ENCODE results near the gene FAM171A2.
"Not testable (repeated sequence)": the region's sequence is repeated elsewhere in the genome, so short reads cannot be mapped to it uniquely, and the experiment has no call there.

Gene FAM171A2

DNA sequence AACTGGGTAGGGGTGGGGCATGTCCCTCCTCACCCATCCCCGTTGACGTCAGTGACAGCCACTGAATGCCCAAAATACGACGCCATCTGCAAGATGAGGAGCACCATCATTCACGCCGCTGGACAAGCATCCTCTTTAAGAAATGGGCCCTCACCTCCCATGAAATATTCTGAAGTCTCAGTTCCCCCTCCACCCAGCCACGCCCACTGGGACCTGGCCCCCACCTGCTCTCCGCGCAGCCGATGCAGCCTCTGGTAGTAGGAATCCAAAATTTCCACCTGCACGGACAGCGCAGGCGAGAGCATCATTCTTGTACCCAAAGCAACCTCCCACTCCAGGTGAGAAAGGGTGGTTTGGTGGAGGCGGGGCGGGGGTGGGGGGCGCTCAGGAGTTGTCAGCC, 20.2 kb upstream of the FAM171A2 start:
- DNase-seq (ENCODE audit: low read depth in 2 of 2) = no peak

DNA sequence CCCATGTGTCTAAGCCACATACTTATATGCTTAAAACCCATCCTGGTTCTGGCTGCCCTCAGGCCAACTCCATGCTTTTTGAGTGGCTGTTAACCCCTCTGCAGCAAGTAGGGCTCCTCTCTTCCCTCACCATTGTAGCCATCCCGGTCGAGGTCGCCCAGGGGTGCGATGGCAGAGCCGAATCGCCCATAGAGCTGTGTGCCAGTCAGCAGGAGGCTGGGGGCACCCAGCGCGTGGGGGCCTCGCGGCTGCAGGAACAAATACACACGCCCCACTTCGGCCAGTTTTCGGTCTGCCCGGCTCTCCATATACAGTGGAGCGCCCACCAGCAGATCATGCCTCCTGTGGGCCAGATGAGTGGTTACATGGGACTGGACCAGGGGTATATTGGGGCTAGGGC, 19.7 kb upstream of the FAM171A2 start:
- no peak for DNase-seq (ENCODE audit: low read depth in 2 of 2)

DNA sequence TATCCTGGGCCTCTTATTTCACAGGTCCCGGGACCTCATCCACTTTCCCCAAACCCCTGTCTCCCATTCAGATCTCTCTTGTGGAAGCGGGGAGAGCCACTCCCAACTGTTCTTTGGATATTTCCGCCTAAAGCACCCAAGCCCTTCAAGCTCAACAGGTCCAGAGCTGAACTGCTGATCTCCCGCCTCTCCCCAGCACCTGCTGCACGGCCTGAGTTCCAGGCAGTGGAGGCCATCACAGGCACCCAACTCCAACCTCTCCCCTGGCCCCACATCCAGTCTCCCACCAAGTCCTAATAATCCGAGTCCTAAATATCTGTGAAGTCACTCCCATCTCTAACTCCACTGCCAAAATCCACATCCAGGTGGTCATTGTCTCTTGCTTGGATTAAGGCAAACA, 19.3 kb upstream of the FAM171A2 start:
- no peak for DNase-seq (ENCODE audit: low read depth in 2 of 2)

DNA sequence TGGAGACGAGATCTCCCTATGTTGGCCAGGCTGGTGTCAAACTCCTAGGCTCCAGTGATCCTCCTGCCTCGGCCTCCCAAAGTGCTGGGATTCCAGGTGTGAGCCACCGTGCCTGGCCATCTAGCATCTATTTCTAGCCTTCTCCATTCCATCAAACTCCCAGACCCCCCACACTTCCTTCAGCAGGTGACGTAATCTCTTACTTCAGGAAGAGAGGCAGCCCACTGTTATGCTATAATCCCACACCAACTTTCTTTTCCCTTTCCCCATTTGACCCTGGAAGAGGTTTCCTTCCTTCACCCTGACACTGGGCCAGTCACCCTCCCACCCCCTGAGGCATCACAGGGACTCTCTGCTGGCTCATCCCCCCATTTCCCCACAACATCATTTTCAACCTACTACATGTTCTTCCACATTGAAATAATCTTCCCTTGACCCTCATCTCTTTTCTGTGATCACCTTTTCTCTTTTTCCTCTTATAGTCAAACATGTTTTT, 18.2 kb upstream of the FAM171A2 start:
- DNase-seq (ENCODE audit: low read depth in 2 of 2) = no peak

DNA sequence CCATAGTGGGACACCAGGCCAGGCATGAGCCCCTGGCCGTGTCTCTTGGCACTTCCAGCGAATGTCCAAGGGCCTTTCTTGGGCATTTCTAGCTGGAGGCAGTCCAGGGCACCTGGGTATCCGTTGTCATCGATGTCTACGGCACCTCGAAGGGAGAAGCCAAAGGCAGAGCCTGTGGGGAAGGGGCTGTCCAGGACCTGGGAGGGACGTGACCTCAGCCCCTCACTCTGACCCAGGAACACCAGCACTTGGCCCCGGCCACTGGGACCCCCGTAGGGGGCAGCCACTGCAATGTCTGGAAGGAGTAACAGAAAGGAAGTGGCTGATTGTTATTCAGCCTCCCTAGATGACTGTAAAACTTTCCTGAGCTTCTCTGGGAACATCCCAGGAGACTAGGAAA, 17.1 kb upstream of the FAM171A2 start:
- DNase-seq (ENCODE audit: low read depth in 2 of 2) = no peak

DNA sequence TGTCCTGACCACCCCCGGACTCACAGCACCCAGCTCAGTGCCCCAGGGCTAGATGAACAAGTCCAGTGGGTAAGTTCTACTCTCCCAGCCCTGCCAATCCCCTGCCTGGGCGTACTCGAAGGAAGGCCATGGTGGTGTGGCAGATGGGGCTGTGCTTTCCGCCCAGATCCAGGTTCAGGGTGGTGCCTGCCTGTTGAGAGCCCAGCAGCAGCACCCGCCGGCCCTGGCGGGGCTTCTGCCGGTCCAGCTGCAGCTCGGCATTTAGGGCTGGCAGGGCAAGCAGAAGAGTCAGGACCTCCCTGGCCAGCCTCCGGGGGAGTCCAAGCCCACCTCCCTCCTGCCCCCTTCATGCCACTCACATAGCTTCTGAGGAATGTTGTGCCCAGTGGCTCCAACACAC, 16.2 kb upstream of the FAM171A2 start:
- no peak for DNase-seq (ENCODE audit: low read depth in 2 of 2)

DNA sequence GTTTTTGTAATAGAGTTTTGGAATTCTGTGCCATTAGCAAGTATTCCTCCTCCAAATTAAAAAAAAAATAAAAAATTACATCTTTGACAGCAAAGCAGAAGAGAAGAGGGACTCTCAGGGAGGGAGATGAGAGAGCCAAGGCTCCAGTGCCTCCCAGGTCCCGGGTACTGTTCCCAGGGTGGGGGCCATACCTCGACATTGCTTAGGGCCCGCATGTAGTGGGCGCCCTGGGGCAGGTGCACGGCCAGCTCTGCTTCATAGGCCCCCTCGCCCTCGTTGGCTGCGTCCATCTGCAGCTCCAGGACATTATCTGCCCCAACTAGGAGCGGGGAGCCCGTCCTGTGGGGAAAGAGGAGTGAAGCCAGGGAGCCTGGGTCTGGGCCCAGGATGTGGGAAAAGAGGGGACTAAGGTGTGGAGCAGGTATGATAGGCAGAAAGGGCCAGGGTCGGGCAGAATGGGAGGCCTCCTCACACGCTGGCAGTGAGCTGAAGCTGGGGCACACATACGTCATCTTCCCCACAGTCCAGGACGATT, 14.6 kb upstream of the FAM171A2 start:
- DNase-seq (ENCODE audit: low read depth in 2 of 2) = no peak

DNA sequence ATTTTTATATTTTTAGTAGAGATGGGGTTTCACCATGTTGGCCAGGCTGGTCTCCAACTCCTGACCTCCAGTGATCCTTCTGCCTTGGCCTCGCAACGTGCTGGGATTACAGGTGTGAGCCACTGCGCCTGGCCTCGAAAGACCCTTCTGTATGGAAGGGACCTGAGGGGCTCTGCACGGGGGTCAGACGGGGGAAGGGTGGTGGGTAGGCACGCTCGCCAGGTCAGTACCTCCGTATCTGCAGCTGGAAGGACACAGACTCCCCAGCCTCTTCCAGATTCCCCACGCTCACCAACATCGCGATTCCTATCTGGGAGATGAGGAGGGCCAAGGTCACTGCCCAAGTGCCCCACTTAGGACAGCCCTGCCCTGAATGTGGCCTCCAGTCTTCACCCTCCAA, 13.1 kb upstream of the FAM171A2 start:
- no peak for DNase-seq (ENCODE audit: low read depth in 2 of 2)

DNA sequence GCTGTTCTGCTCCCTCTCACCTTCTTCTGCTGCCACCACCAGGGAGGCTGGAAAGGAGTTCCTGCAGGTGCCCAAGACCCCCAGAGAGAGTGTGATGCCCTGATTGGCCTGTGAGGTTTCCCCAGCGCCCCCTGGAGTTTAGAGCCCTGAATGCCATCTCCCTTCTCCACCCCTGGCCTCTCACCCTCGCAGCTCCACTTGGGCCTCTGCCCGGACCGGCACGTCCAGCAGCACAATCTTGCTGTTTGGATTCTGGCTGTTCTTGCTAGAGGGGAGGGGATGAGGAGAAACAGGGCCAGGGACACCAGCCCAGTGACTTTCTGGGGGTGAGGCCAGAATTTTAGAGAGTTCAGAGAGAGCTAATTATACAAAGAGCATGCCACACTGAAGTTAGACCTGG, 12.5 kb upstream of the FAM171A2 start:
- no peak for DNase-seq (ENCODE audit: low read depth in 2 of 2)

DNA sequence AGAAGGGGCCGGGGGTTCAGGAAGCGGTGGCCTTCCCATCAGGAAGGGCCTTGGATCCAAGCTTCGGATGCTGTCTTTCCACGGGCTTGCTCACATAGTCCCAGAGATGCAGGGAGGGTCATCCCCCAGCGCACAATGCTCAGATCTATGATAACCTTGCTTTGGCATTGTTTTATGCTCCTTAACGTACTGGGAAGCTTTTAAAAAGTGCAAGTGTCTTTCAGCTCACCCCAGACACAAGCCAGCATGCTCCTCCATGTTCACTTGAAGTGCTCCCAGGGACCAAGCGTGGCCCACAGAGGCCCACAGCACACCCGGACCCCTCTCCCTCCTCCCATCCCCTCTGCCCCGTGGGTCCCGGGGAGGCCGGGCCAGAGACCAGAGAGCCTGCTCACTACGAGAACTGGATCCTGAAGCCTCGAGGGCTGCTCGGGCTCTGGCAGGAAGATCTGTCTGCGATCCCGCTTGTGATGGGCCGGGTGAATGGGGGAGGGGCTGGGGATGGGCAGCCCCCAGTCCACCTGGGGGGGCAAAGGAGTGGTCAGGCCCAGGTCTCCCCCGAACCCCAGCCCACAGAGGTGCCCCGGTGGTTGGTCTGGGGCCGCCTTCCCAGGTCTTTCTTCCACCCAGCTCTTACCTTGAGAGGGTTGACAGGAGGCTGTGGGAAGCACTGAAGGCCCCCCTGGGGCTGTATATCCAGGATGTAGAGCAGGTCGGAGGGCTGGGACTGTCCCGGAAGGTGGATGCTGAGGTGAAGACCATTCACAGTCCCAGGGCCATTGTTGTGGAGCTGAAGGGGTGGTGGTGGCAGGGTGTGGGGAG, 11.8 kb upstream of the FAM171A2 start:
- no peak for DNase-seq (ENCODE audit: low read depth in 2 of 2)

DNA sequence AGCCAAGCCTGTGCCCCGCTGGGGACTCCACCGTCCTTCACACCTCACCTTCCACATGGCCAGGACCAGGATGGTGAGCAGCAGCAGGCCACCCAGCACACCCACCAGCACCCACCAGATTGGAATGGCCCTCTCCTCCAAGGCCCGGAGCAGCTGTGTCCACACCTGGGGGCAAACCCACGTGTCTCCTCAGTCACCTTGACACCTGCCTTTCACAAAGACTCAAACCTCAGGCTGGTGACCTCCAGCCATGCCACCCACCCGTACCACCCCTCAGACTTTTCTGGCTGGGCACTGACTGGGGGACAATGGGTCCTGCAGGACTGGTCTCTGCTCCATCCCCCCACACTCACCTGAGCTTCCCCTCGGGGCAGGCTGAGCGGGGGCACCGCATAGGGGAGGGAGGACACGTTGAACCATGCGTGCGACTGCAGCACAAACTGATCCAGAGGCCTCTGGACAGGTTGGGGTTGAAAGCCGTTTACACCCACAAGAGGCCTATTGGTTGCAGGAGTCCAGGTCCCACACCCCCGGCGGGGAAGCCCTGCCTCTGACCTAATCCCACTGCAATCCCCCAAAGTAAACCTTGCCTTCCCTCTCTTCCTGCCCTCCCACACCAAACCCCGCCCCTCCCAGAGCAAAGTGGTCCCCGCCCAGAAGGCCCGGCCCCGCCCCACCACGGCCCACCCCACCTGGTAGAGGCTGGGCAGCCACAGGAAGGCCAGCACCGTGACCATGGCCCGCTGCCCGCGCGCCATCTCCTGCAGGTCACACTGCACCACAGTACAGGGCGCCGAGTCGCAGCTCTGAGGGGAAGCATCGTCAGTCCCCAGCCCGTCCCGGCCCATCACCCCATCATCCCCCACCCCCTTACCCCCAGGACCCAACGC, 10.9 kb upstream of the FAM171A2 start:
- DNase-seq (ENCODE audit: low read depth in 2 of 2) = no peak

DNA sequence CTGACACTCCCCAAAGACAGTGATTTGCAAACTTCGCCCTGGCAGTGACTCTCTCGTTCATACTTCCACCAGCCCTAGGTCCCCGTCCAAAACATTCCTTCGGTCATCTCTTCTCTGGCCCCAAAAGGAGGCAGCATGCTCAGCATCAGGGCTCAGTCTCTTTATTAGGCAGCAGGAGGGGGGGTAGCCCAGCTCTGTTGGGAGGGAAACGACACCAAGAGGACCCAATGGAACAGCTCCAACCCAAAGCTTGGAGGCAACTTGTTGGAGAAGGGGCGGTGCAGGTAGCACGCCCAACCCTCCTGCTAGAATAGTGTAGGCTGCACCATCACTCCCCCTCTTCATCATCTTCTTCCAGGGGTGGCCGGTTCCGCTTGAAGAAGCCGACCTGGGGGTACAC, 8.4 kb upstream of the FAM171A2 start:
- no peak for DNase-seq (ENCODE audit: low read depth in 2 of 2)

DNA sequence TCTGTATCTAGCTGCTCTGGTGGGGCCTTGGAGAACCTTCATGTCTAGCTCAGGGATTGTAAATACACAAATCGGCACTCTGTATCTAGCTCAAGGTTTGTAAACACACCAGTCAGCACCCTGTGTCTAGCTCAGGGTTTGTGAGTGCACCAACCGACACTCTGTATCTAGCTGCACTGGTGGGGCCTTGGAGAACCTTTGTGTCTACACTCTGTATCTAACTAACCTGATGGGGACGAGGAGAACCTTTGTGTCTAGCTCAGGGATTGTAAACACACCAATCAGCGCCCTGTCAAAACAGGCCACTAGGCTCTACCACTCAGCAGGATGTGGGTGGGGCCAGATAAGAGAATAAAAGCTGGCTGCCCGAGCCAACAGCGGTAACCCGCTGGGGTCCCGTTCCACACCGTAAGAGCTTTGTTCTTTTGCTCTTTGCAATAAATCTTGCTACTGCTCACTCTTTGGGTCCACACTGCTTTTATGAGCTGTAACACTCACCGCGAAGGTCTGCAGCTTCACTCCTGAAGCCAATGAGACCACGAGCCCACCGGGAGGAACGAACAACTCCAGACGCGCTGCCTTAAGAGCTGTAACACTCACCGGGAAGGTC, 5.9 kb upstream of the FAM171A2 start:
- not testable (repeated sequence) for DNase-seq (ENCODE audit: low read depth in 2 of 2)

DNA sequence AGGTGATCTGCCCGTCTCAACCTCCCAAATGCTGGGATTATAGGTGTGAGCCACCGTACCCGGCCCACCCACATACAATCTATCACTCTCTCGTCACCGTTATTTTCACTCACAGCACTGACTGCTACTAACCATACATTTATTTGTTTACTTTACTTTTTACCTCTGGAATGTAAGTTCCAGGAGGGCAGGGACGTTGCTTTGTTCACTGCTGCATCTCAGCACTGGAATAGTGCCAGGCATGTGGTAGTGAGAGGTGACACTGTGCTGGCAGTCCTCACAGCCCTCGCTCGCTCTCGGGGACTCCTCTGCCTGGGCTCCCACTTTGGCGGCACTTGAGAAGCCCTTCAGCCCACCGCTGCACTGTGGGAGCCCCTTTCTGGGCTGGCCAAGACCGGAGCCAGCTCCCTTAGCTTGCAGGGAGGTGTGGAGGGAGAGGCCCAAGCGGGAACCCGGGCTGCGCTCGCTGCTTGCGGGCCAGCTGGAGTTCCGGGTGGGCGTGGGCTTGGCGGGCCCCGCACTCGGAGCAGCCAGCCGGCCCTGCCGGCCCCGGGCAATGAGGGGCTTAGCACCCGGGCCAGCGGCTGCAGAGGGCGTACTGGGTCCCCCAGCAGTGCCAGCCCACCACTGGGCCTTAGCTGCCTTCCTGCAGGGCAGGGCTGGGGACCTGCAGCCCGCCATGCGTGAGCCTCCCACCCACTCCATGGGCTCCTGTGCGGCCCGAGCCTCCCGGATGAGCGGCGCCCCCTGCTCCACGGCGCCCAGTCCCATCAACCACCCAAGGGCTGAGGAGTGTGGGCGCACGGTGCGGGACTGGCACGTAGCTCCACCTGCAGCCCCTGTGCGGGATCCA, 5.0 kb upstream of the FAM171A2 start:
- DNase-seq (ENCODE audit: low read depth in 2 of 2) = not testable (repeated sequence)

DNA sequence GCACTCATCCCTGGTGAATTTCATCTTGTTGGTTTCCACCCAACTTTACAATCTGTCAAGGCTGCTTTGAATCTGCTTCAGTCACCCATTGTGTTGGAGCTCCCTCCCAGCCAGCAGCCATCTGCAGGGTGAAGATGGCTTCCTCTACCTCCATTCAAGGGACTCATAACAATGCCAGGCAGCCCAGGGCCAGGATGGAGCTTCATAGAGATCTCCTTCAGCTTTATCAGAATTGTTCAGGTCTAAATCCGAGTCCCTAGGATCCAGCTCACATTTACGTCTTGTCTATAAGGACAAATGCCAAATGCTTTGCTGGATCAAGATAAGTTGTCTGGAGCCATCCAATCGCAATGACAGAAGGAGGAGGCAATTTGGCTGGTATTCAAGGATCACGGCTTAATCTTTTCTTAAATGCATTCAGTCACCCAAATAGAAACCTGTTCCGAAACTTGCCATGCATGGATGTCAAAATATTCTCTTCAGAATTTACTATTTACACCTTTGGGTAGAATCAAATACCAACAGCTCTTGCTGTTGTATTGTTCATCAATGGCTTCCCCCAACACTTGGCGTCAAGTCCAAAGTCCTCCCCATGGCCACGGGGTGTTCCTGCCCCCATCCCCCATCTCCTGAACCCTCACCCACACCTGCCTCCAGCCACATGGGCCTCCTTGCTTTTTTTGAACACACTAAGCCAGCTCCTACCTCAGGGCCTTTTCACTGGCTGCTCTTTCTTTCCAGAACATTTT, 3.8 kb upstream of the FAM171A2 start:
- no peak for DNase-seq (ENCODE audit: low read depth in 2 of 2)

DNA sequence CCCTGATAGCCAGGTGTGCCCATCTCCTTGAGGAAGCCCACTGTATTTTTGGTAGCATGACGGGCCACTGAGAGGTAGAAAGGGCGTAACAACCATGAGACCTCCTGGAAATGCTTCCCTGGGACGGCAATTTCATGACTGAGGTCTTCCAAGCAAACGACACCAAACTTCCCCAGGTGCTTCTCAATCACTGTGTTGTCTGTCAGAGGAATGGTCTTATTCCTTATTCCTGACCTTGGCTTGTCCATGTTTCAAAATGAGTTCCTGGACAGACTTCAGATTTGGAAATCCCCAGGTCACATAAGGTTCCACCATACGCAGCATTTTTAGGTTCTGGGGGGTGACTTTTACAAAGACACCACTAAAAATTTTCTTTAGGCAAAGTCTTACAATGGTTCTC, 1.4 kb upstream of the FAM171A2 start:
- DNase-seq (ENCODE audit: low read depth in 2 of 2) = not testable (repeated sequence)

DNA sequence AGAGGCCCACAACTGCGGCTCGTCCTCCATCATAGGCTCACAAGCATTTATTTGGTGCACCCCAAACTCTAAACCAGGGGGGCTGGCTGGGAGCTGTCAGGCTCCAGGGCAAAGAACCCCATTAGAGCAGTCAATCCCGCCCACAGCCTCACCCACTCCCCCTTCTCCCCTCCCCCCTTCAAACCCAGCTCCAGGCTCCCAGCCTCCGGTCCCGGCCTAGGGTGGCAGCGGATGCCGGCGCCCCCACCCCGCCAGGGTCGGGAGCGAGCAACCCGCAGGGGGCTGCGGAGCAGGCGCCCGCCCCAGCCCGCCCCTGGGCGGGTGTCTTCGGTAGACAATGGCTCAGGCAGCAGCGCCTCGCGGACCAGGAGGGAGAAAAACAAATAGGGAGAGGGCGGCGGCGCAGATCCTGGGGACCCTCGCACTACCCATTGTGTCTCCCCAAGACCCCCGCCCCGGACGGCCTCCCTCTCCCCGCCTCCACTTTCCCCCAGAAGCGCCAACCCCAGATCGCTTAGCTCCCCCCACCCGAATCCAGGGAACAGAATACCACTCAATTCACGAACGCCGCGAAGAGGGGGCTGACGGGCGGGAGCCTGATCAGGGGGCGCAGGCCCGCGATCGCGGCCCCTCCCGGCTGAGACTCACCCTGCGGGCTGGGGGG, 572 bp downstream of the FAM171A2 start:
- DNase-seq (ENCODE audit: low read depth in 2 of 2) = no peak

DNA sequence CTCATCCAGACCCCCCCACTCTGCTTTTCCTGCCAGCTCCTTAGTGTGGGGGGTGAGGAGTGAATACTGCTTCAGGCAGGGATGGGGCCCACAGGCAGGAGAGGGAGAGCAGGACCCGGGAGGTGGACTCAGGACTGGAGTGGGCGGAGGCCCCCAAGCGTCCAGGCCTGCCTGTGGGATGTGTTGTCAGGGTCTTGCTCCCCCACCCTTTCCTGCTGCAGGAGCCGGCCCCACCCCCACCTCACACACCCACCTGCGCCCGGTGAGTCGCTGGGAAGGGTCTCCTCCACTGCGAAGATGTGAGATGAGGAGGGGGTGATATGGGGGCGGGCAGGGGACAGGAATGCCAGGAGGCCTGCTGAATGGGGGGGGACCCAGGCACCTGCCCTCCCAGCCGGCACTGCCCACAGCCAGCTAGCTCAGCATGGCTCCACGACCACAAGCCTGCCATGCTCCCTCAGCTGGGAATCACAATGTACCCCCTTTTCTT, 1.1 kb downstream of the FAM171A2 start:
- no peak for DNase-seq (ENCODE audit: low read depth in 2 of 2)
